CD4-positive, alpha-beta T cell treated with Interleukin-6 at 100 ng/mL for 8 hours (primary cell): ENCODE data around the gene DQX1.

Source experiments
- DNase-seq: peaks from one replicate; pipeline ENCODE4 v3.0.0-alpha.2; 2020; ENCODE audit warnings: mixed read lengths, low spot score

Gene DQX1

DNA sequence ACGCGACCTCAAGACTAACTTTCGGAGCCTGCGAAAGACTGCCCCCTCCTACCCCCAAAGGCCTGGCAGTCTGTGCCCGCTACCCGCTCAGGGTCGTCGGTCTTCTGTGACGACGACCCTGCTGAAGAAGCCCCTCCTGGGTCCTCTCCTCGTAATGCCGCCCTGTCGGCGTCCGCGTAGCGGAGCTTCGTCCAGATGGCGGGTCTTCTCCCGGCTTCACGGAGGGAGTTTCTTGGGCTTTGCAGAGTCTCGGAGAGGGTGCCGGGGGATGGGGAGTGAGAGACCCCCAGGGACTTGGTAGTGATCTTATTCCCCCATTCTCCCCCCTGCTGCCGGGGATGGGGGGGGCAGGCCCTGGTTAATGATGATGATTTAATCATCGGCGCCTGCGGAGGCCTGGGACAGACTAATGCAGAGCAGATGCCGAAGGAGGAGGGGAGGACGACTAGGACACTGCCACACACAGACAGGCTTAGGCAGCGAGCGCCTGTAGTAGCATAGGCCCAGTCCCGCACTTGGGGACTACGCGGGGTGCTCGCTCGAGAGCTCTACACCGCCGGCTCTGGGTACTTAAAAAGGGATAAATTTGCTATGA lies 18.0 kb downstream of the DQX1 start:
- DNase-seq: no peak

GRCh38 chr2:74507145-74507925 lies 18.7 kb downstream of the DQX1 start, which contains the start of gene PCGF1:
Gene PCGF1, minus strand, starts transcription at chr2:74507695. Its CDS starts 27 bp downstream, at chr2:74507668.
- DNase-seq: peak; percentile 98

DNA sequence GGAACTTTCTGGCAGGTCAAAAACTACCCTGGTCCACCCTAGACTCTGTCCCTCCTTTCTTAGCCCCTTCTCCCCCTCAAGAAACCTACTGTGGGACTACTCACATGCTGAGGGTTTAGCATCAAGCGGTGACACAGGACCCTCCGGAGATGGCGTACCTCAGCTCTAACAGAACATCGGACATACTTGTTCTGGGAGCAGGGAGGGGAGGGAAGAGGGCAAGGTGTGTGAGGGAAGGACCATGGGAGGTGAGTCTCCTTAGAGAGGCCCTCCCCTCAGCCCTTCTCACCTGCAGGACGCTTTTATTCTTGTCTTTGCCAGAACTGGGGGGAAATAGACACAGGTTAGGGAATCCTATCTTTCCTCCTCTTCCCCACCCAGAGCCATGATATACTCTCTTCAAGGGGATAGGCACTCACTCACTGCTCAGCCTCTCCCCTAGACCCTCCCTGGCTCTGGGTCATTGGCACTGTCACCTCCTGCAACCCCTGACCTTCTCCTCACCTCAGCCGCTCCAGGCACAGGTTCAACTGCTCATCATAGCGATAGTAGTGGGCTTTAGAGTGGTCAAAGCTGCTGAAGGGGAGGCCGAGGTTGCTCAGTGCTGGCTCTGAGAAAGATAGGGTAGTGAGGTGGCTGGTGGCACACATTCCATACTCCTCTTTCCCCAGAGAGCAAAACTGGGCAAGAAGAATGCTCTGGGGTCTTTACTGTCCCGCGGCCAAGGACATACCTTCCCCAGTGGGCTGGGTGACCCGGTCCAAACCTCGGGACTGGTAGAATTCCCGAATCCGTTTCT lies 20.4 kb downstream of the DQX1 start:
- DNase-seq: no peak

DNA sequence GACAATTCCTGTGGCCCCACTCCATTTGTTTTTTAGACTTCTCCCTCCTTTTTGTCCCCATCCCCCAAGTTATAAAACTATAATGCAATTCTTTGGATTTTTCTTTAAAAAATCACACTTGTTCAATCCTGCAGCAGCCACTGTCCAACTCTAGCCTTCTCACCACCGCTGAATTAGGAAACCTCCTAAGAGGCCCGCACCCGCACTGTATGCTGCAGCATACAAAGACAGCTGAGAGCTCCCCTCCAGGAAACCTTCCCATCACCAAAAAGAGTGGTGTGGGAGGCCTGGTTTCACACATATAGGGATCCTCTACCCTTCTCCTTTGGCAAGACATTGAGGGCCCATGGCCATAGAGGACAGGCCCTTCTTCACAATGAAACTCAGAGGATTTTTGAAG lies 21.4 kb downstream of the DQX1 start:
- DNase-seq: no peak

GRCh38 chr2:74503506-74504475 lies 22.2 kb downstream of the DQX1 start:
- no peak for DNase-seq

DNA sequence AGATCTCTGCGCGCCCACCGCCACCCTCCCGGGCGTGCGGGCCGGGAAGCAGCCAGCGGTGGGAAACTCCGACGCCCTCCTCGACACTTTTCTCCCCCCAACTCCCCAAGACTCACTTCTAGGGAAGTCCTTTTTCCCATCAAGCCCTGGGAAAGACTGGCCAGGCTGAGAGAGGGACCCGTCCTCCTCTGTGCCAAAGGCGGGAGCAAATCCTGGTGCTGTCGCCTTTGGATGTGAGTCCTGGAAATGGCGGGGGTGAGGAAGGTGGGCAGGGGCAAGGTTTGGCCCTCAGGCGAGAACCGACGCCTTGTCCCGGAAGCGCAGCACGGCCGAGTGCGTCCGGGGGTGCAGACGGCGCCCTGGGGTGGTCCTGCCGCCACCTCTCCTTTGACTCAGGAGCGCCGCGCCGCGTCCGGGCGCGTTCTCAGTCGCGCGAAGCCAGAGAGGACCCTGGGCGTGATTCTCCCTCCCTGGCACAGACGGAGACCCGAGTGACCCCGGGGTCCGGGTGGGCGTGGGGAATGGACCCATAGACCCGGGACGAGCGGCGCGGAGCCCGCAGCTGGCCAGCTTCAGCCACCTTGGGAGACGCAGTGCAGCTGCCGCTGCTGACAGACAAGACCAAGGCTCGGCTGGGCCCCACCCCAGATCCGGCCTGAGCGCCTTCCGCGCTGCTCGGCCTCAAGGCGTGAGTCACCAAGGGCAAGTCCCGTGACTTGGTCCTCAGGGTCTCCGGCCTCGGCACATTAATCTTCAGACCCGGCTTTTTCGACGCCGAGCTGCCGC lies 23.1 kb downstream of the DQX1 start:
- peak; percentile 34 for DNase-seq

DNA sequence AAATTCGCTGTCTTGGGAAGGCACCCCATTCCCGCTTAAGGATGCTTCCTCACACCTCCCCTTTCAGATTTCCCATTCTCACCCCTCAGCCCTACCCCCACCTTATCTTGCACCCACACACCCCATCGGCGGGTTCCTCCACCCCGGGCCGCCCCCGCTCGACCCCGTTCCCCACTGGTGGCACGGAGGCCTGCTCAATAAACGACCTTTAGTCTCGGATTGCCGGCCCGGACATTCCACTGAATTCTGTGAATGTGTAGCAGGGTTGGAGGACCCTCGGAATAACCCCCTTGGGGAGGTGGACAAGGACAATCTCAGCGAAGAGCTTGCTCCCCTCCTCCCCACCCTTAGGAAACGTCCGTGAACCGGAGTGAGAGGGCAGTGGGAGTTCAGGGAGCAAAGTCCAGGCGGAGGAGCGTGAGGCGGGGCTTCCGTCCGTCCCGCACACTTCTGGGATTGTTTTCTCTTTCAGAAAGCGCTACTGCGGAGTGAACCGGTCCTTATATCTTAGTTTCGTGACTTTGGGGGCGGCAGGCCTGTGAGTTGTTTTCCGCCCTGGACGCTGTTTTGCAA lies 23.8 kb downstream of the DQX1 start:
- no peak for DNase-seq

GRCh38 chr2:74501335-74502071 lies 24.5 kb downstream of the DQX1 start:
- no peak for DNase-seq

DNA sequence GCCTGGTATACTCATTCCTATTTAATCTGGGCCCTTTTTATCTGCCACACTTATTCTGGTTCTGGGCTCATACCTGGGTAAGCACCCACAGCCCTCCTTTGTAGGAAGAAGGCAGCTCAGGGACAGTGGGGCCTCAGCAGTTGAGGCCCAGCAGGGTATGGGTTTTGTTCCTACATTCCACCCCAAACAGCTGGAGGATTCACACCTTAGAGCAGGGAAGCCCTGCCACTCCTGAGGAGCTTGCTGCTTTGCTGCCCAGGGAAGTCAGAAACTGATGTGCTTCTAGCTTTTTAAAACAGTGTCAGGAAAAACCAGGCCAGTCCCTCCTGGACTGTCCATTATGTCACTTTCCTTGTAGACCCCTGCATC lies 25.5 kb downstream of the DQX1 start:
- DNase-seq: no peak

GRCh38 chr2:74499940-74500577 lies 26.0 kb downstream of the DQX1 start:
- DNase-seq: no peak

DNA sequence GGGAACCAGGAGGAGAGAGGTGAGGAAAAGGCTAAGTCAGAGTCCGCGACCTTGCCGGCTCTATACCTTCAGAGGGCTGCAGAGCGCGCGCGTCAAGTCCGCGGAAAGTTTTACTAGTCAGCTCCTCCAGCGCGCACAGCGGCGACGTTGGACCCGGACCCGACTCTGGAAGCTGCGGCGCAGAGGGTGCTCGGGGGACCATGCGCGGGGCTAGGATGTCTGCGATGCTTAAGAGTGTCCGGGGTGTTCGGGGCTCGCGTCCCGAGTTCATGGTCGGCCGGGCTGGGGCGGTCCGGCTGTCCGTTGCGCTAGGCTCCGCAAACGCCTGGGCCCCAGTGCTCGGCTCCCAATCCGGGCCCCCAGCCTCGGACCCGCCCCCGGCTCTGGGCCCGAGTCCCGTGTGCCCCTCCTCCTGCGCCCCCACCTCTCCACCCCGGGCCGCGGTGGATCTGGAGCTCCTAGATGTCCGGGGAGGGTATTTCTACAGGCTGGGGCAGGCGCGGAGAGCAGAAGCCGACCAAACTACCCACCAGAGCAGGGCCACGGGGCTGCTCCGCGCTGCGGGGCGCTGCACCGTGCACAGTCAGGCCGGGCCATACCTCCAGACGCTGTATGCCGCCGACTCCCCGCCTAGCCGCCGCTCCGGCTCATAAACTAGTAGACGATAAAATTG lies 26.6 kb downstream of the DQX1 start, which contains the start of gene LBX2:
Gene LBX2 (minus strand): TSS at position 337 of the 673 bp plus-strand sequence. CDS start 66 bp downstream, at position 271.
- no peak for DNase-seq

GRCh38 chr2:74498500-74499266 lies 27.3 kb downstream of the DQX1 start:
- no peak for DNase-seq

GRCh38 chr2:74497777-74498499 lies 28.1 kb downstream of the DQX1 start:
- no peak for DNase-seq

DNA sequence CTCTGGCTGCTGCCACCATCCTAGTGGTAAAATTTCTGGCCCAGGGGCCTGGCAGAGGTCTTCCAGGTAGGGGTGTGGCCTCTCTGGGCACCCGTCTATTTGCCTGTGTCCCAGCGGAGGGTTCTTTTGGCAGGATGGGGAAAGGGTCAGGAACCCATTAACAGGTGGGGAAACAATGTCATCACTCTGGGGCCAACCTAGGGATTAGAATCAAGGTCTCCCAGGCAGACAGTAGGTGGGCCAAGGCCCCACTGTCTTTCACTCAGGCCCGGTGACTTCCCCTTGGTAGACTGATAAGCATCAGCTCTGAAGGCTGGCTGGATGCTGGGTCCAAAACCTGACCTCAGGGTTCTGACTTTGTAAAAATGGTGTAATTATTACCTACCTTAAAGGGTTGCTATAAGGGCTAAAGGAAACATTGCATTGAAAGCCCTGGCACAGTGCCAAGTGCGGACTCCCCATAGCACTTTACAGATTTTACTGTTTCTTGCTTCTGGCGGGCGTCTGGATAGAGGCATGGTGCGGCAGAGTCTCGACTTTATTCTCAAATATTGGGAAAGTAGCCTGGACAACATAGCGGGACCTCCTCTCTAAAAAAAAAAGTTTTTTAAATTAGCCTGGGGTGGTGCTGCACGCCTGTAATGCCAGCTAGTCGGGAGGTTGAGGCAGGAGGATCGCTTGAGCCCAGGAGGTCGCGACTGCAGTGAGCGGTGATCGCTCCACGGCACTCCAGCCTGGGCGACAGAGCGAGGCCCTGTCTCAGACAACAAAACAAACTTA lies 28.8 kb downstream of the DQX1 start:
- no peak for DNase-seq

GRCh38 chr2:74495440-74495839 lies 30.6 kb downstream of the DQX1 start:
- DNase-seq: no peak

DNA sequence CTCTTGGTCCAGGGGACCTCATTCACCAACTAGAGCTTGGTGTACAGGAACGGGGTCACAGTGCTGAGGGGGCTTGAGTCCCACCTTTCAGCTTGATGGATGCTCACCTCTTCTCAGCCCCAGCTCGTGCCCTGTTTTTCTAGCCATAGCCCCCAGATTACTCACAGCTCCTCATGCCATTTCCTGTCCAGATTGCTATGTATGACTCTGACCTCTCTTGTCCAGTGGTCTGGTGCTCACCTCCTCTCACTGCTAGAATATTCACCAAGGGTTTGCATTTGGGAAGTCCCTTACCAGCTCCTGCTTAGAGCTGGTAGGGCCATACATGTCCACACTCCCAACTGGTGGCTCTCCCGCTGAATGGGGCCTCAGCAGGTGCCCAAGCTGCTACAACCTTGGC lies 32.5 kb downstream of the DQX1 start:
- no peak for DNase-seq
